ENCODE measurements around the gene HIVEP2.

HIVEP2 gene

DNA sequence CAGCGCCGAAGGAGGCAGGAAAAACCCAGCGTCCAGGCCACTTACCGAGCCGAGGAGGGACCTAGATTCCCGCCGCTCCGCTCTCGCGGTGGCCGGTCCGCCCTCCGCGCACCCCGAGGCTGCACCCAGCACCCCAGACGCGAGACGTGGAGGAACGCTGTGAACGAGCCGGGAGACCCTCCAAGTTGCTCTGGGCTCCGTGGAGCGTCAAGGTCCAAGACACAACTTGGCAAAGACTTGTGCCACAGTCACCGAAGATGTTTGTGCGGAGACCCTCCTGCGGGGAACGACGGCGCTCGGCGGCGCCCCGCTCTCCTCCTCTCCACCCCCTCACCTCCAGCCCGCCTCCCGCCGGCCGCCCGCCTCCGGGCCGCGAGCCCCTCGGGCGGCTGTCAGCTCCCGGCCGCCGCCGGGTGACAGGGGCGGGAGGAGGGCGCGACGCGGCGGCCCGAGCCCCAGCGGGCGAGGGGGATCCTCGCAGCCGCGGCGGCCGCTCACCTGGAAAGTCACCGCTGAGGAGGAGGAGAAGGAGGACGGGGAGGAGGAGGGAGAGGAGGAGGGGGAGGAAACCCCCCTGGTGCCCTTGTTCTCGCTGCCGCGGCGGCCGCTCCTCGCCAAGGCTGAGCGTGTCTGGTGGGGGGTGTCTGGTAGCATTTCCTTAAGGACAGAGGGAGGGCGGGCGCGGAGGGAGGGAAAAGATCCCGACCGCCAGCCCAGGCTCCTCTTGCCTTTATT is 637 bp upstream of the HIVEP2 start:
- peak; percentile 24 to 31 (median 26) for DNase-seq (ENCODE audit: low read depth in 2 of 3, low spot score in 2 of 3)

DNA sequence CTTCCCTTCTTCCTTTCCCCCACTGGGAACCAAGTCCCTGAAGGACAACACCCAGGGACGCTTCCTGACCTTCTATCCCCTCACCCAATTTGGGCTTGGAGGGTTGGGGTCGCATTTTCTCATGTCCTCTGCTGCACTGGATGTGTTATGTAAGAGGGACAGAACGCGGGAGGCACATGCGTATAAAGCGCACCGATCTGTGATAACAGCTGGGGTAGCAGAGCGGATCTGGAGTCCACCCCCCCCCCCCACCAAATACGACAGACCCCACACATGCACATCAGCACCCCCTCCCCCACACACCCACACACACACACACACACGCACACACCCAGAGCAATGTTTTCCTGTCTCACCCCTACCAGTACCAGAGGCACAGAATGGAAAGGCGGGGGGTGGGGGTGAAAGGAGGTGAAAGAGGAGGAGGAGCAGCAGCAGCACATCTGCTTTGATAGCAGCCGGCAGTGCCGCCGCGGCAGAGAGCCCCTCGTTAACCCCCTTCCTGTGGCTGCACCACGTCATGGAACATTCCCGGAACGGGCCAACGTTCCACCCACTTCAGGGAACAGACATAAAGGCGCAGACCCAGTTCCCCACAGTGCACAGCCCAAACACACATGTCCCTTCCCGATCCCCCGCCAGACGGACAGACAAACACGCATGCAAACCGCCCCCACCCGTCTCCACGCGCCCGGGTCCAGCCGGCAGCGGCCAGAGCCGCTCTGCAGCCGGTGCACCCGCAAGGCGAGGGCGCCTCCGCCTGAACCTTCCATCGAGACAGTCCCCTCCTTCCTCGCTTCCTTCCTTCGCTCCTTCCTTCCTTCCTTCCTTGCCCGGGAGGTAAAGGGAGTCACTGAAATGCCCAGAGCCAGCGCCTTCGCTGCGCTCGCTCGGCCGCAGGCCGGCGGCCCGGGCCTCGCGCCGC is 590 bp downstream of the HIVEP2 start:
- DNase-seq (ENCODE audit: low read depth in 2 of 3, low spot score in 2 of 3), result peak; percentile 86 to 92 (median 87)

DNA sequence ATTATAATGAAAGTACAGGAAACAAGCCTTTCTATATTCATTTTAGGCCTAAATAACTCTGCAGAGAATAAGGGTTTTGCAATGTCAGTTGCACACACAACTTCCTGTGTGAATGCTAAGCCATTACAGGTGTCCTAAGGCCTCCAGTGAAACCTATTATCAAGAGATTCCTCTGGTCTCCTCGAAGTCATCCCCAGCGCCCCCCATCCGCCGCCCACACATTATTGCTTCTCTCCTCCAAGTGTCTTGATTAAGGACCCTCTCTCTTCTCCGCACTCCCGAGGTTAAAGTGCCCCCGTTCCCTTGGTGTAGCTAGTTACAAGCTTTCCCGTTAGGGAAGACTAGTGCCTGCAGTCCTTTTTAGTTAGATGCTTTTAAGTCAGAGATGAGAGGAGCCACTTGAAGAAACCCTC is 1.3 kb downstream of the HIVEP2 start:
- DNase-seq (ENCODE audit: low read depth in 2 of 3, low spot score in 2 of 3), result peak in 2 of 3 experiments; percentile 22 to 41

DNA sequence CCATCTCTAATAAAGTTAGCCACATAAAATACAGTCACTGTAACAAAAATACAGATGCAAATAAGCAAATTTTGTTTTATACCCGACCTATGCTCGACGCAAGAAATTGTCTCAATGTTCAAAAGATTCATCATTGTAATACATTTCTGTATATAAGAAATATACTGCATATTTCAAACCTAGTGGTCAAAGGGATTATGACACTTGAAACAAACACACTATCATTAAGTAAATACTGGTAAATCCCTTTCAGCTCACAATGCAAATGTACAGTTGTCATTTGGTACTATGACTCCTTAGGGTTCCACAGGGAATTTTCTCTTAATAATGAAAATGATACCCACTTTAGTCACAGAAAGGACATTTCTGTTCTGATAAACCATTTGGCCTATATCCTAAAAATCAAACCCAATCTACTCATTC is 2.2 kb downstream of the HIVEP2 start:
- DNase-seq (ENCODE audit: low read depth in 2 of 3, low spot score in 2 of 3), result no peak

DNA sequence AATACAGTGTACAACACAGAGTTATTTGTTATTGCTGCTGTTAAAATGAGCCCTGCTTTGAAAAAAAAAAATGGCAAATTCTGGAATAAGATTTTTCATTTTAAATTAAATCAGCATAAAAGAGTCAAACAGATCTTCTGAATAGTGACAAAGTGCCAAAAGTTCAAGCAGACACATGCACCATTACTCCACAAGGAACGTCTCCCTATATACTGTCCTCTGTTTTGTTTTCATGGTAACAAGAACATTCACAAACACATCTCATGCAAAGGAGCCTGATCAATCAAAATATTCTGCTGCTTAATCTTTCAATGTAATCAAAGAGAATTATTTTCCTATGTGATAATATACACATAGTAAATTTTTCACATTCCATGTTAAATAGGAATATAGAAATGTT is 2.7 kb downstream of the HIVEP2 start:
- DNase-seq (ENCODE audit: low read depth in 2 of 3, low spot score in 2 of 3), result no peak

DNA sequence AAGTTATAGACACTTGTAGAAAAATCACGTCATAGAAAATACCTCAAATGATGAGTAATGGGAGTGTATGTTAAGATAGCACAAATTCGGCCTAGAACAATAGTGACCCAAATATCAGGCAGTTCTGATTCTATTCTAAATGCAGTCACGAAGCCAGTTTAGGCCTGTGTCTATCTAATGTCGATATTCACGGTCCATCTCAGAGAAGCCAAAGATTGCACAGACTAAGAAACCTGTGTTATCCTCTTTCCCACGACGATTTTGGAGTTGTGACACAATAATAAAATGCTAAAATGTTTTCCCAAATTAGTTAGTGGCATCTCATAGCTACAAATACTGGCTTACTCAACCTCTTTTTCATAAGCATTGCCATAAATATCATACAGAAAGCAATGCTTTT is 4.0 kb downstream of the HIVEP2 start:
- DNase-seq (ENCODE audit: low read depth in 2 of 3, low spot score in 2 of 3), result no peak

- no peak for DNase-seq (ENCODE audit: low read depth in 2 of 3, low spot score in 2 of 3)
Measured at GRCh38 chr6:142940487-142940886, 4.5 kb downstream of the HIVEP2 start.

DNA sequence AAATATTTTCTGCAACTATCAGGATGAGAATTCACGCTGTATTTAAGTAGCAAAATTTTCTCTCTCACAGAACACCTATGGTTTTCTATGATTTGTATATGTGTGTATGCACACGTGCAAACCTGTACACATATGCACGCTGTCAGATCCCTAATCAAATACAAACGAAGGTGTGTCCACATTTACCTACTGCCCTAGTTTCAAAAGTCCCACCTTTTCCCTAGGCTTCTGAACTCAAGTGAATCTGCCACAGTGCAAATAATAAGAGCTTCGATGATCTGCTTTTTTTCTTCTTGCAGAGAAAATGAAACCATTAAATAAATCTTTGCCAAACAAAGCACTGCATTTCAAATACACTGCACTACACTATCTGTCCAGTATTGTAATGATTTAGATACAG is 6.5 kb downstream of the HIVEP2 start:
- no peak for DNase-seq (ENCODE audit: low read depth in 2 of 3, low spot score in 2 of 3)

DNA sequence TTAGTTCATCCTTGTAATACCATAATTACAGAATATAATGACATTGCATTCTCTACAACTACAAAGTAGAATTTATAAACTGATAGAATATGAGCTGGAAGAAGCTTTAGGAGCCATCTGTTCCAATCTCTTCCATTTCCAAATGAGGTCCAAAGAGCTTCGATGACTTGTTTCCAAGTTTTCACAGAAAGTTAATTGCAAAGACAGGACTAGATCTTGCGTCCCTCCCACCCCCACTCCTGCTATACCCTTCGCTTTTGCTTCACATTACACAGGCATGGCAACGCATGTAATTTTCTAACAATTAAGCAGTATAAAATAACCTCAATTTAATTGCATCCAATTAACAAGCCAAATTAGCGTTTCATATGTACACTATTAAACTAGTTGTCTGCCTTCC is 7.0 kb downstream of the HIVEP2 start:
- DNase-seq (ENCODE audit: low read depth in 2 of 3, low spot score in 2 of 3), result no peak

- no peak for DNase-seq (ENCODE audit: low read depth in 2 of 3, low spot score in 2 of 3)
Measured at GRCh38 chr6:142935553-142936517, 9.1 kb downstream of the HIVEP2 start.

DNA sequence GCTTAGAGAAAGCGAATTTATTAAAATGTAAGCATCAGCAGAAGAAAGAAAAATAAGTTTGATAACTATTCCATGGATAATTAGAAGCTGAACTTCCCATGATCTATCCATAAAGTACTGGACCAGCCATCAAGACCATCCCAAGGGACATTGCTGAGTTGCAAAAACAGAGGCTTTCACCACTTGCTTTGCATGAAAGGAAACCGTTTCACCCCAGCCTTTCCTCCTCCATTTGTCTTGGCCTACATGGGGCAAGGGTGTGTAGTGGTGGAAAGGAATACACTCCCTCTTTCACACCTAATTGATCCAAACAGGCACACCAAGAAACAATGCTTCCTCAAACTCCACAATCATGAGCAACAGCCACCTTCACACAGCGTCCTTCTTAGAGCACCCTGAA is 10.4 kb downstream of the HIVEP2 start:
- DNase-seq (ENCODE audit: low read depth in 2 of 3, low spot score in 2 of 3), result no peak

- DNase-seq (ENCODE audit: low read depth in 2 of 3, low spot score in 2 of 3), result no peak
Measured at GRCh38 chr6:142934106-142934505, 10.9 kb downstream of the HIVEP2 start.

DNA sequence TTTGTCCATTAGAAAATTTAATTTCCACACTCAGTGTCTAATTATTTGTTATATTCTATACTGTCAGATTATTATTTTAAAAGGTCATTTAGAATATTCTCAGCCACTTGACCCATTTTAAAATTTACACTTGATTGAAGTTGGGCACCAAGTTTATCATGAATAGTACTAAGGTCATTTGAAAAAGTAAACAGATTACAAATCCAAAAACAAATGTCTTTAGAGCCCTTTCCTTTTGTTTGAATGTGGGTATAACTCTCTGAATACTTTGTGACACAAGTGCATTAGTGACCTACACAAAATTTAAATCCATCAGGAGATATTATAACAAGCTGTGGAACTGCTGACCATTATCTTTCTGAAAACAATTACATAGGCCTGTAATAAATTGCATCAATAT is 11.3 kb downstream of the HIVEP2 start:
- DNase-seq (ENCODE audit: low read depth in 2 of 3, low spot score in 2 of 3), result no peak

GRCh38 chr6:142932889-142933288 is 12.1 kb downstream of the HIVEP2 start:
- no peak for DNase-seq (ENCODE audit: low read depth in 2 of 3, low spot score in 2 of 3)

DNA sequence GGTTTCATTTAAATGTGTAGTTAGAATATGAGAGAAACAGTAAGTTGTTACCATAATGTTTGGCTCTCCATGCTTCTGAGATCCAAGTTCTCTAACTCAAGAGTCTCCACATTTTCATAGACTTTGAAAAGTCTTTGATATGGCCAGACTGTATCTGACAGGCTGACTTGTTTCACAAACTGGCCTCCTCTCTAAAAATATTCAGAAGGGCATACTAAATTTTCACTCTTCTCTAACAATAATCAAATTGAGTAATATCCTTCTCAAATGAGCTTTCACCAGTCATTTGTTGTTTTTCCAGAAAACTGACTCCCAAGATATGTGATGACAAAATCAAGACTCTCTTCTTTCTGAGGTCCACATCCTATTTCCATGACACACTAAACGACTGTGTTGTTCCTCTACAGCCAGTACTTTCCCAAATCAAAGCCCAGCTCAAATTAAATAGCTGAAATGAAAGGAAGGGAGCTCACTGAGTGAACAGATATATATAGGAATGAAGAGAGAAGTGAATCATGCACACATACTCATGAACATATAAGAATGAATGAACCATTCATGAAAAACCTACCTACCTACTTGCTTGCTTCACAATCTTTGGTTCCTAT is 15.1 kb downstream of the HIVEP2 start:
- no peak for DNase-seq (ENCODE audit: low read depth in 2 of 3, low spot score in 2 of 3)

- DNase-seq (ENCODE audit: low read depth in 2 of 3, low spot score in 2 of 3), result no peak
Measured at GRCh38 chr6:142927904-142928303, 17.1 kb downstream of the HIVEP2 start.

DNA sequence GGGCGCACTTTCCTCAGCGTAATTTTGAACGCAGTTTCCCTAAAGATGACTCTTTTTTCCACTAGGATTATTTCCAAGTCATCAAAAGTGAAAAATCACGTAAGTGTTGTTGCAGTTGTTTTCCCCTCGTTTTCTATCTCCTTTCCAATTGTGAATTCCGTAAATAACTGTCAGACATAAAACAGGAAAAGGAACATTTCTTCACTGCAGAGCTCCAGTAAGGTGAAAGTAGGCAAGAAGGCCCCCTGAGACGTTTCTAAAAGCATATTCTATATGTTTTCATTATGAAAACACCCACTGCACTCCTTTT is 17.8 kb downstream of the HIVEP2 start:
- no peak for DNase-seq (ENCODE audit: low read depth in 2 of 3, low spot score in 2 of 3)

DNA sequence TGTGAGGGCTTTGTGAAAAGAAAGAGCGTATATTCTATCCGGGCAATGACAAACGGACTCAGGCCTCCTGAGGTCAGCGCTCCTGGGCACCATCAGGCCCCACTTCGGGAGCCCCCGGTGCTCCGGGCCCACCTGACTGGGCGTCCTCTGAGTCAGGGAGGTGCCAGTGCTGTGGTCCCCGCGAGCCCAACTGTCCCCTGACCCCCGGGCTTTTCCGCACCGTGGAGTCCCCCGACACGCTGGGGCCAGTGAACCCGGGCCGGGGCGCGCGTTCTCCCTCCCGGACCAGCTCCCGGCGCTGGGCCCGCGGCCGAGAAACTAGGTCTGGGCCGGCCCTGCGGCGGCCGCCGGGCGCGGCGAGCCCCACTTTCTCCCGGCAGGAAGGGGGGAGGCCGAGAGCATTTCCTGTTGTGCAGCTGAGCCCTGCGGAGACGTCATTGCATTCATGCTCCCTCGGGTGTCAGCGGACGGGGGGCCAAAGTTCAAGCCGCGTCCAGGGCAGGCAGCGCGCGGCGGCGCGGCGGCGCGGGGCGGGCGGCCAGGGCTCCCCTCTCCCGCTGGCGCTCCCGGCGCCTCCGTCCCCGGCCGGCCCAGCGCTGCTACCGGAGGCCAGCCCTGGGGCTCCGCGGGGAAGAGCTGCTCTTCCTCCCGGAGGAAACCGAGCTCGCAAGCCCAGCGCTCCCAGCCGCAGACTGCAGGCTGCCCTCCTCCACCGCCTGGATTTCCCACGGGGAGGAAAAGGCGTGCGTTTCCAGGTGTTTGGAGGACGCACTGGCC is 18.3 kb downstream of the HIVEP2 start:
- peak in 2 of 3 experiments; percentile 26 to 45 for DNase-seq (ENCODE audit: low read depth in 2 of 3, low spot score in 2 of 3)

DNA sequence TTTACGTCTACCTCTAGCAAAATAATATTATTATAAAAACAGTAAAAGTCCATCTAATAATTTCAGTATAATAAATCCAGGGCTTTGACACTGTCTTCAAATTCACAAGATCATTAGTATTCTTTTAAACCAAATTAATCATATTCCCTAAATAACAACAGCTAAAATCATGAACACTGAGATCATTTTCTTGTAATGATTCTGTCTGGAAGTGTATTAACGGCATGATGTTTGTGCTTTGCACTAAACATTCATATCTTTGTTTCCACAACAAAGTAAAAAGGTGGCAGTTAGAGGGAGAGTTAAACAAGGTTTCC is 18.8 kb downstream of the HIVEP2 start:
- DNase-seq (ENCODE audit: low read depth in 2 of 3, low spot score in 2 of 3), result no peak

DNA sequence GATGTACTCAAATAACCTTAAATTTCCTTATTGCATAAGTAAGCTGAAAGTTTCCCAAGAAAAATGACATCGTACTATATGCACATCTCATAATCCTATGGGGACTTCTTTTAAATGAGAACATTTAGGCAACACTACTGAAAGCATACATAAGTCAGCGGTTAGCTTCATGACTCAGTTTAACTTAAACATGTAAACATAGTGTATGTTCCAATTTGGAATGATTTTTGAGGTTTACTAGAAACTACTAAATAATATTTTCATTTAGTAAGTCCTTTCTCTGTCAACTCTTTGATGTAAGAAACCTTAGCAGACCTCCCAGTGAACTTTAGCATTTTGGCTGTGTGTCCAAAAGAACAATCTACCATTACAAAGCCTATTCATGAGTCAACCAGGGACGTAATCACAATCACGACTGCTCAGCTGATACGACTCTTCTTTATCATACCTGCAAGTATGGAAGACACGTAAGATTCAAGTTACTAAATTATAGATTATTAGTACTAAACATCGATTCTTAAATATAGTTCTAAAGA is 19.3 kb downstream of the HIVEP2 start:
- no peak for DNase-seq (ENCODE audit: low read depth in 2 of 3, low spot score in 2 of 3)
